Measurements from ENCODE around the gene NARS2.

The NARS2 gene

DNA sequence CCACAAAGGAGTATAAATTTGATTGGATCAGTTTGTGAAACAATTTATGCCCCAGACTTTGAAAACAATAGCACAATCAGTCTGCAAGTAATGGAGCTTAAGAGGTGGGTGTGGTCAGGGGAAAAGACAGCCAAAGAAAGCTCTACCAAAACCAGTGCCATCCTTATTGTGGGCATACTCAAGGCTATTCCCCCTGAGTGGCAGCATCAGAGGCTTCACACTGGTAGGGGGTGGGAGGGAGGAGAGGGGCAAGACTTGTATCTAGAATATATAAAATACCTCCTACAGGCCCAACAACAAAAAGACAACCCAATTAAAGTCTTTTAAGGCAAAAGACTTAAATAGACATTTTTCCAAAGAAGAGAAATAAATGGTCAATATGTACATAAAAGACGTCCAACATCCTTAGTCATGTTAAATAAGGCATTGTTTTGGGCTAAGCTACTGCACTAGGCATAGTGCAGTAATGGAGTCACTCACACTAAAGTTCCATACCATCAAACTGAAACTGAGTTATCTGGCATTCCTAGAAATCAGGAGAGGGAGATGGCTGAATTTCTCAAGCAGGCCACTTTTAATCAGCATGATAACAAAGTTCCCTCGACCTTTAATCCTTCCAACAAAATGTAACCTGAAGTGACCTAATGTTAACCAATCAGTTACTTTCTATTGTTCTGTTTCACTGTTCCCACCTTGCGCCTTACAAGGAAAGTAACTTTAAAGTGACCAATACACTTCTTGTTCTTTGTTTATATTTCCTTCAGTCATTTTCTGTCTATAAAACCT is 24.8 kb downstream of the NARS2 start:
- 34 to 40% methylated on average over 3 of the region's 3 CpGs for WGBS, 2 experiments
- H3K36me3 ChIP-seq (ENCODE audit: control insufficient read depth, insufficient read depth, low read length), result peaks cover 5% of the 10 kb centered on the region
- peaks cover 11% of the 10 kb centered on the region for H3K4me1 ChIP-seq (ENCODE audit: control insufficient read depth, insufficient read depth, low read length)
- no peak overlapping the region for H3K4me3 ChIP-seq (ENCODE audit: insufficient read depth, low read depth, low read length)
- H3K27me3 ChIP-seq (ENCODE audit: control insufficient read depth, insufficient read depth, low read length, poor library complexity, severe bottlenecking), result no peaks in the 10 kb centered on the region
- H3K27ac ChIP-seq (ENCODE audit: insufficient read depth, low read depth, low read length, poor library complexity, severe bottlenecking), result no peak overlapping the region
- no peaks in the 10 kb centered on the region for H3K9me3 ChIP-seq (ENCODE audit: control insufficient read depth, low read length)

DNA sequence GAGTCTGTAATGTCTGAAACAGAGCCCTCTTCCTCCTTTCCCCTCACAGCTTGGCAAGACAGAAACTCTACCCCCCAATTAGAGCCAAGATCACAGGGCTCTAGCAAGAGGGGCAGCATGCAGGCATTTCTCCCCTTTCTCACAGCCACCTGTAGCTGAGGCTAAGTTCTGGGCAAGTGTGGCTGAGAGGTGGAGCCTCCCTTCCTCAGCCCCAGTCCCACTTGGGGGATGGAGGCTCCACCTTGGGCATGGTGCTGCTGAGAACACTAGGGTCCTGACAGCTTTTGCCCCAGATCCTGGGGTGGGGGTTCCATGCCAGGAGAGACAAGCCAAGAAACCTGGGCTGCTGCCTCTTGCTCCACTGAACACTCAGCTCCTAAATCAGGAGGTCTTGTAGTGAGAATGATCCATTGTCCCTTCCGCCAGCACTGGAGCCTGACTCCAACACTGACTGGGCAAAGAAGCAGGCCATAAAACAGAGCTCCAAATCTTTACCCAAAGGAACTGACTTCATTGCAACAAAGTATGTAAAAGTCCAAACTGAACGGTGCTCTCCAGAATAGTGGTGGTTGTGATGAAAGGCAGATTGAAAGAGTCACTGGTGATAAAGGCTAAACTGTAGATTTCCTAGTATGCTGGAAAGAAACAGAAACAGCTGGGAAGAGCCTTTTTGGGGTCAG is 25.6 kb downstream of the NARS2 start:
- Histone ChIP-seq H3K4me3 (ENCODE audit: insufficient read depth, low read depth, low read length) (no peak overlapping the region), H3K27ac (ENCODE audit: insufficient read depth, low read depth, low read length, poor library complexity, severe bottlenecking) (no peak overlapping the region), H3K36me3 (ENCODE audit: control insufficient read depth, insufficient read depth, low read length) (no peaks in the 10 kb centered on the region), H3K9me3 (ENCODE audit: control insufficient read depth, low read length) (no peaks in the 10 kb centered on the region), H3K27me3 (ENCODE audit: control insufficient read depth, insufficient read depth, low read length, poor library complexity, severe bottlenecking) (no peaks in the 10 kb centered on the region), H3K4me1 (ENCODE audit: control insufficient read depth, insufficient read depth, low read length) (peaks cover 11% of the 10 kb centered on the region)
- 87 to 89% methylated on average over 2 of the region's 2 CpGs for WGBS, 2 experiments

- no peak overlapping the region for H3K4me3 ChIP-seq (ENCODE audit: insufficient read depth, low read depth, low read length)
- H3K4me1 ChIP-seq (ENCODE audit: control insufficient read depth, insufficient read depth, low read length), result peaks cover 11% of the 10 kb centered on the region
- no peak overlapping the region for H3K27ac ChIP-seq (ENCODE audit: insufficient read depth, low read depth, low read length, poor library complexity, severe bottlenecking)
- WGBS, 2 experiments, result 94 to 95% methylated on average over 7 to 8 of the region's 8 CpGs
- no peaks in the 10 kb centered on the region for H3K27me3 ChIP-seq (ENCODE audit: control insufficient read depth, insufficient read depth, low read length, poor library complexity, severe bottlenecking)
- no peaks in the 10 kb centered on the region for H3K9me3 ChIP-seq (ENCODE audit: control insufficient read depth, low read length)
- H3K36me3 ChIP-seq (ENCODE audit: control insufficient read depth, insufficient read depth, low read length), result no peaks in the 10 kb centered on the region
Measured at GRCh38 chr11:78547931-78548705, 26.5 kb downstream of the NARS2 start.

DNA sequence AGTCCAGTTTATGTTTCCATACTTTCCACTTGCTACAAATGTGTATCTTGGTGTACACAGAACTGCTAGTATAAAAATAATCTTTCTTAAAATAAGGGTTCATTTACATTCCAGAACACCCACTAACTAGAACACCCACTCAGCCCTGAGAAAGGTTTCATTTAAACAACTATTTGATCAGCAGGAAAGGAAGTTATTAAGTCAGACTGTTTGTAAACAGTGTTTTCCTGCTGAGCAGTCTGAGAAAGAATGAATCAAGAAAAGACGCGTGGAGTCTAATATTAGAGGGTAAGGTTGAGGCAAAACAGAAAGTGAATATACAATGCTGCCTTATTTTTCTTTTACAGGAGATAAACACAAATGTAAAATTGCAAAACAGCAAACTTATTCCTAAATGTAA is 32.7 kb downstream of the NARS2 start:
- Histone ChIP-seq H3K4me3 (ENCODE audit: insufficient read depth, low read depth, low read length) (no peak overlapping the region), H3K4me1 (ENCODE audit: control insufficient read depth, insufficient read depth, low read length) (no peaks in the 10 kb centered on the region), H3K9me3 (ENCODE audit: control insufficient read depth, low read length) (no peaks in the 10 kb centered on the region), H3K27me3 (ENCODE audit: control insufficient read depth, insufficient read depth, low read length, poor library complexity, severe bottlenecking) (no peaks in the 10 kb centered on the region), H3K27ac (ENCODE audit: insufficient read depth, low read depth, low read length, poor library complexity, severe bottlenecking) (no peak overlapping the region), H3K36me3 (ENCODE audit: control insufficient read depth, insufficient read depth, low read length) (peaks cover 9% of the 10 kb centered on the region)
- 94 to 100% methylated on average over 2 of the region's 2 CpGs for WGBS, 2 experiments

GRCh38 chr11:78541537-78541936 is 33.1 kb downstream of the NARS2 start:
- Histone ChIP-seq H3K27ac (ENCODE audit: insufficient read depth, low read depth, low read length, poor library complexity, severe bottlenecking) (no peak overlapping the region), H3K4me1 (ENCODE audit: control insufficient read depth, insufficient read depth, low read length) (no peaks in the 10 kb centered on the region)

GRCh38 chr11:78540256-78540655 is 34.4 kb downstream of the NARS2 start:
- H3K4me3 ChIP-seq (ENCODE audit: insufficient read depth, low read depth, low read length), result no peak overlapping the region
- WGBS, 2 experiments, result 100% methylated on average over 2 of the region's 2 CpGs
- H3K4me1 ChIP-seq (ENCODE audit: control insufficient read depth, insufficient read depth, low read length), result no peaks in the 10 kb centered on the region
- no peaks in the 10 kb centered on the region for H3K27me3 ChIP-seq (ENCODE audit: control insufficient read depth, insufficient read depth, low read length, poor library complexity, severe bottlenecking)
- no peak overlapping the region for H3K27ac ChIP-seq (ENCODE audit: insufficient read depth, low read depth, low read length, poor library complexity, severe bottlenecking)
- H3K9me3 ChIP-seq (ENCODE audit: control insufficient read depth, low read length), result no peaks in the 10 kb centered on the region
- H3K36me3 ChIP-seq (ENCODE audit: control insufficient read depth, insufficient read depth, low read length), result peaks cover 9% of the 10 kb centered on the region

More at GRCh38 chr11:78541537-78541936, 33.1 kb downstream of the NARS2 start:
- Histone ChIP-seq H3K4me3 (ENCODE audit: insufficient read depth, low read depth, low read length) (no peak overlapping the region), H3K9me3 (ENCODE audit: control insufficient read depth, low read length) (no peaks in the 10 kb centered on the region), H3K27me3 (ENCODE audit: control insufficient read depth, insufficient read depth, low read length, poor library complexity, severe bottlenecking) (no peaks in the 10 kb centered on the region), H3K36me3 (ENCODE audit: control insufficient read depth, insufficient read depth, low read length) (peaks cover 9% of the 10 kb centered on the region)
- WGBS, 2 experiments, result 97% methylated on average over 3 of the region's 3 CpGs

- Histone ChIP-seq H3K9me3 (ENCODE audit: control insufficient read depth, low read length) (no peaks in the 10 kb centered on the region), H3K27me3 (ENCODE audit: control insufficient read depth, insufficient read depth, low read length, poor library complexity, severe bottlenecking) (no peaks in the 10 kb centered on the region), H3K4me1 (ENCODE audit: control insufficient read depth, insufficient read depth, low read length) (no peaks in the 10 kb centered on the region), H3K4me3 (ENCODE audit: insufficient read depth, low read depth, low read length) (no peak overlapping the region), H3K36me3 (ENCODE audit: control insufficient read depth, insufficient read depth, low read length) (peaks cover 9% of the 10 kb centered on the region), H3K27ac (ENCODE audit: insufficient read depth, low read depth, low read length, poor library complexity, severe bottlenecking) (no peak overlapping the region)
- 88 to 95% methylated on average over 2 to 3 of the region's 3 CpGs for WGBS, 2 experiments
Measured at GRCh38 chr11:78539506-78539905, 35.2 kb downstream of the NARS2 start.

- 94 to 98% methylated on average over 6 of the region's 6 CpGs for WGBS, 2 experiments
- peaks cover 8% of the 10 kb centered on the region for H3K36me3 ChIP-seq (ENCODE audit: control insufficient read depth, insufficient read depth, low read length)
- no peaks in the 10 kb centered on the region for H3K9me3 ChIP-seq (ENCODE audit: control insufficient read depth, low read length)
- no peak overlapping the region for H3K27ac ChIP-seq (ENCODE audit: insufficient read depth, low read depth, low read length, poor library complexity, severe bottlenecking)
- no peaks in the 10 kb centered on the region for H3K4me1 ChIP-seq (ENCODE audit: control insufficient read depth, insufficient read depth, low read length)
- H3K4me3 ChIP-seq (ENCODE audit: insufficient read depth, low read depth, low read length), result no peak overlapping the region
- H3K27me3 ChIP-seq (ENCODE audit: control insufficient read depth, insufficient read depth, low read length, poor library complexity, severe bottlenecking), result no peaks in the 10 kb centered on the region
Measured at GRCh38 chr11:78536933-78537332, 37.7 kb downstream of the NARS2 start.

DNA sequence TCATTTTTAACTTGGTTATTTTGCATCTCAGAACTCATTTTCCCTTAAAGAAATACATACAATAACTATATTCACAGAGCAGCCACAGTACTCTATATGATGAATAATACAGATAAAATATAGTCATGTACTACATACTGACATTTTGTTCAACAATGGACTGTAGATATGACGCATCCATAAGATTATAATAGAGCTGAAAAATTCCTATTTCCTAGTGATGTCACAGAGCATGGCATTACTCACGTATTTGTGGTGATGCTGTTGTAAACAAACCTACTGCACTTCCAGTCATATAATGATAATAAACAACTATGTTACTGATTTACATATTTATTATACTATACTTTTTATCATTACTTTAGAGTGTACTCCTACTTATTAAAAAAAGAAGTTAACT is 38.7 kb downstream of the NARS2 start:
- no peak overlapping the region for H3K4me3 ChIP-seq (ENCODE audit: insufficient read depth, low read depth, low read length)

GRCh38 chr11:78535027-78535426 is 39.6 kb downstream of the NARS2 start:
- Histone ChIP-seq H3K27me3 (ENCODE audit: control insufficient read depth, insufficient read depth, low read length, poor library complexity, severe bottlenecking) (no peaks in the 10 kb centered on the region), H3K4me3 (ENCODE audit: insufficient read depth, low read depth, low read length) (no peak overlapping the region), H3K4me1 (ENCODE audit: control insufficient read depth, insufficient read depth, low read length) (no peaks in the 10 kb centered on the region), H3K36me3 (ENCODE audit: control insufficient read depth, insufficient read depth, low read length) (no peaks in the 10 kb centered on the region), H3K9me3 (ENCODE audit: control insufficient read depth, low read length) (no peaks in the 10 kb centered on the region), H3K27ac (ENCODE audit: insufficient read depth, low read depth, low read length, poor library complexity, severe bottlenecking) (no peak overlapping the region)
- WGBS, 2 experiments, result 100% methylated on average over 1 of the region's 3 CpGs

More for the DNA sequence above, 38.7 kb downstream of the NARS2 start:
- 94% methylated on average over 2 of the region's 2 CpGs; no CpG with 5 or more reads in 1 of the 2 experiments for WGBS, 2 experiments
- Histone ChIP-seq H3K27me3 (ENCODE audit: control insufficient read depth, insufficient read depth, low read length, poor library complexity, severe bottlenecking) (no peaks in the 10 kb centered on the region), H3K9me3 (ENCODE audit: control insufficient read depth, low read length) (no peaks in the 10 kb centered on the region), H3K27ac (ENCODE audit: insufficient read depth, low read depth, low read length, poor library complexity, severe bottlenecking) (no peak overlapping the region), H3K4me1 (ENCODE audit: control insufficient read depth, insufficient read depth, low read length) (no peaks in the 10 kb centered on the region), H3K36me3 (ENCODE audit: control insufficient read depth, insufficient read depth, low read length) (no peaks in the 10 kb centered on the region)

Measured in ectodermal cell (in vitro differentiated cells).